GM21528 (cell line): ENCODE data around the gene NDST4.

ENCODE experiments used
- ATAC-seq: cut with Tn5 transposase; IDR thresholded peaks from one replicate; pipeline ENCODE4 v1.9.1; 2021; ENCODE audit warnings: mild to moderate bottlenecking, moderate library complexity; ENCODE audit not compliant: unreplicated experiment, low FRiP score

Gene NDST4

DNA sequence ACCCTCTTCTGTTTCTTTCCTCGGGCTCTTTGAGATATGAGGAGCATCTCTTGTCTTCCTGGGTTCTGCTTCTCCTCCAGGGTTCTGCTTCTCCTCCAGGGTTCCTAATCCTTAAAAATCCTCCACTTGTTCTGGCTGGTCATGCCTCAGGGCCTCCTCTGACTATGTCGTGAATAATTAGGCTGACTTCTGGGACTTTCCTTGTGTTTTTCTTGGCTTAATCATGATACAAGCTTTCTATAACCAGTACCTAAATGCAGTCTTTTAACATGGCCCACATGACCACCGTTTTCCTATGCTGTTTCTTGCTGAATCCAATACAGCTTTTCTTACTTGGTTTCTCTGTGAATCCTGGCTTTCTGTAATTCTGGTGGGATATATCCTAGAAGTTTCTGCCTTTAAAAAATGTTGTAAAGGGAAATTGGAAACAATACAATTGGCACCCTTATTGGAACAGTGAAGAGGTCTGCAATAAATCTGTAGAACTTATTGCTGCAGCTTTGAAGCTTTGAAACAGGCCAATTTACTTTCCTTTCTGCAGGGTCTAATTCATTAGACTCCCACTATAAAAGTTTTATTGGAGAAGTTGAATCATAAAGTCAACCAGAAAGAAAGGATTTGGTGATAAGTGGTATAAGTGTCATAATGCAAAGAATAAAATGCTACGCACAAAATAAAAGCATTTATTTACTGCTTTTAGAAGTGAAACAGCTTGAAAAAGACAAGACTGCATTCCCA lies 301.7 kb downstream of the NDST4 start:
- ATAC-seq, result no peak

DNA sequence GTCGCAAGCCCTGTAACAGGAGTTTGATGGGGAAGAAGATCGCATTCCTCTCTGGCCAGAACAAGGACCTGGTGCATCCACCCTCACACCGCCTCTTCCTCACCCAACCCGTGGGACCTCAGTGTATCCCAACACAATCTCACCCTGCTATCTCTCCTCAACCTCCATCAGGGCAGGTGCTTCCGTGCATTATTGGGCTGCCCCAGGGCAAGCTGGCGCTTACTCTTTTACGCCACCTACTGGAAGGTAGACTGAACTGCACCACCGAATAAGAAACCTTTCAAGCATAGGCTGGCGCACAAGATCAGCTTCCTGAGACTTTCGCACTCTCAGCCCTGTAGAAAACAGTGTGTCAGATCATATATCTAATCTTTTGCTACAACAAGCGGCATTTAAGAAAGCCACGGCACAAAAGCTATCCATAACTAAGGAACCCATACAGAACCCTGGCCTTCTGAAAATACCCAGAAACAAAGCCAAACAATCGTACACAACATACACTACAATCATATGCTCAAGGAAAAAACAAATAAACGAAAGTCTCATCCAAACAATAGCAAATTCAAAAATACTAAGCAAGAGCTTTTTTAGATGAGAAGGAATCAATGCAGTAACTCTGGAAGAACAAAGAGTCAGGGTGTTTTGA lies 305.5 kb downstream of the NDST4 start:
- ATAC-seq, result peak; percentile 99

DNA sequence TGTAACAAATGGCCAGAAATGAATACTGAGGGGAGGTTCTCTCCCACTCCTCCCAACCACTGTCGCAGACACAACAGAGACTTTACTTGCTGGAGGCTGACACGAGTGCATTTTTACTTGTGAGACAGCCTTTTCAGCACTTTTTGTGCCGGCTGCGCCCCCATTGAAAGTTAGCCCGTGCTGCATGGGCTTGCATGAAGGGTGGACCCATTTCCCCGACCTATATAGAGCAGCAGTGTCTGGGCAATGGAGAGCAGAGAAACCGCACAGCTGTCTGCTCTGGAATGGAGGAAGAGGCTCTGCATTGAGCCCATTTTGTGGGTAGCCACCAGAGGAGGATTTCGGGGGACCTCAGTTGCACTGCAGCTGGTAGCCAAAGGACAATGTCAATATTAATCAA lies 306.1 kb downstream of the NDST4 start:
- ATAC-seq, result peak; percentile 31

DNA sequence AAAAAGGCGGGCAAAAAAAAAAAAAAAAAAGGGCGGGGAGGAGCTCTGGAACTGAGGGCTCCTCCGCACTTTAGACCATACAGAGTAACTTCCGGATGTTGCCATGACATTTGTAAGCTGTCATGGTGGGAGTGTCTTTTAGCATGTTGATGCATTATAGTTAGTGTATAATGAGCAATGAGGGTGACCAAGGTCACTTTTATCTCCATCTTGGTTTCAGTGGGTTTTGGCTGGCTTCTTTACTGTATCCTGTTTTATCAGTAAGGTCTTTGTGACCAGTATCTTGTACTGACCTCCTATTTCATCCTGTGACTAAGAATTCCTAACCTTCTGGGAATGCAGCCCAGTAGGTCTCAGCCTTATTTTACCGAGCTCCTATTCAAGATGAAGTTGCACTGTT lies 321.4 kb downstream of the NDST4 start:
- ATAC-seq, result no peak

DNA sequence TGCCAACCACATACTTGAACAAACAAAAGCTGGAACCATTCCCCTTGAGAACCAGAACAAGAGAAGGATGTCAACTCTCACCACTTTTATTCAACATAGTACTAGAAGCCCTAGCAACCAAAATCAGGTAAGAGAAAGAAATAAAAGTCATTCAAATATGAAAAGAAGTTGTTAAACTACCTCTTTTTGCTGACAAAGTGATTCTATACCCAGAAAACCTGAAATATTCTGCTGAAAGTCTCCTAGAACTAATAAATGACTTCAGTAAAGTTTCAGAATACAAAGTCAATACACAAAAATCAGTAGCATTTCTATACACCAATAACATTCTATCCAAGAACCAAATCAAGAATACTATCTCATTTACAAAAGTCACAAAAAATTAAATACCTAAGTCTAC lies 327.9 kb downstream of the NDST4 start:
- ATAC-seq, result no peak

DNA sequence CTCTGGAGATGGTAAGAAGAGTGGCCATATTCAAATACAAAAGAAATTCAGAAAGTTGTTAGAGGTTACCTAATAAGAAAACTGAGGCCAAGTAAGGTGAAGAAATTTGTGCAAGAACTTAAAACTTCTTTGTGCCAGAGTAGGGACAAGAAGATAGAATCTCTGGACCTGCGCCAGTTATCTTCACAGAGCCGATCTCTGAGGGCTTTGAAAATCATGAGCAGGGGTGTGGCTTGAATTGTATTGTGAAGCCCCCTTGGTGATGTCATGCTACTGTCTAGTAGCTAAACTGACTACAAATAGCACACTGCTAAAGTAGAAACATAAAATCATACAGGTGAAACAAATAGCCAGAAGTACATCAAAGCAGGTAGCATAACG lies 330.2 kb downstream of the NDST4 start:
- no peak for ATAC-seq

DNA sequence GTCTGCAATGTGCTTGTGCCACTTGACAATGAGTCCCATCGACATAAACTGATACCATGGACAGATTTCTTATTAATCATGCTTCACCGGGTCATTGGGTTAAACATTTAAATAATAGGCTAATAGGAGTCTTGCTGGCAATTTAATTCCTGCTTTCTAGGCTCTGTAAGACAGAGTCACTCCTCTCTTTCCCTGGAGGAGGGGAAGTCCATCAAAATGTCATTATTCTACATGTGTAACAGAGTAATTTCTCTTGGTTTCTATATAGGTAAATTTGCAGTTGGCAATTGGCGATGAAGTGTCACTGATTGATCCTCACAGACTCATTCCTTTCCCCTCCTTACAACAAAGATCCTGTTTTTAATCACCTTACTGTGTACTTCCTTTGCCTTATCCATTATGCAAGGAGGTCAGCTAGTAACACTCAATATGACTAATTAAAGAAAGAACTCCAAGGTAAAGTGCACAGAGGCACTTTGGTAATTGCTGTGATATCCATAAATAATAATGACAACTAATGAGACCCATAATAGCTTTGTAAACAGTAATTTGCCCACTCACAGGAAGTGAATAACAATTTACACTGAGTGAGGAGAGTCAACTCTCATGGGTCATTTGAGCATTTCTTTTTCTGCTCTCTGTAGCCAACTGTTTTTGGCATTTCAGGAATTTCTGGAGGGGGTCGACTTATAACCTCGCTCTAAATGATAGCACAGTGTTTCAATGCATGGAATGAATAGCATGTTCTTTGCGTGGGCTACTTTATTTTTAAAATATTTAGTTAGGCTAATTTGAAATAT lies 330.8 kb downstream of the NDST4 start:
- ATAC-seq, result no peak

DNA sequence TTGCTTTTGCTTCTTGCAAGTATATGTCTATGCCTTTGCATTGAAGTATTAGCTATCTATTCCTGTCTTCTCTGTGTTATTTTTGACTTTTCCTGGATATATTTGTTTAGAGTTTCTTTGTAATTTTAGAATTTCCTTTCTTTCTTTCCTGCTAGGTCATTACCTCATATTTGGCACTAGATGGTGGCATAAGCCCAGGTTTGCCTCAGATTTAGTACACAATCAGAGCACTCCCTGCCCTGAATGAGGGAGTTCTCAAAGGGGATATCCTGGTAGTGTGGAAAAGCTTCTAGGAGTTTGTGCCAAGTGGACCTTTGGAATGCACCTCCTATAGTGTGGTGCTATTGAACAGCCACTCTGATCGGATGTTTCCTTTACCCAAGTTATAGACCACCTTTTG lies 333.2 kb downstream of the NDST4 start:
- no peak for ATAC-seq
